ENCODE results near the gene JAZF1. TPM values are rescaled to one million over a fixed set of nuclear protein-coding genes. Genes with fewer than 3 reads are reported as not detected.
A peak's percentile ranks its signal among the peaks of the same experiment; 100 is the strongest.

The JAZF1 gene
- total RNA-seq, 1 experiment from 2014 or later, result 14.2 TPM

DNA sequence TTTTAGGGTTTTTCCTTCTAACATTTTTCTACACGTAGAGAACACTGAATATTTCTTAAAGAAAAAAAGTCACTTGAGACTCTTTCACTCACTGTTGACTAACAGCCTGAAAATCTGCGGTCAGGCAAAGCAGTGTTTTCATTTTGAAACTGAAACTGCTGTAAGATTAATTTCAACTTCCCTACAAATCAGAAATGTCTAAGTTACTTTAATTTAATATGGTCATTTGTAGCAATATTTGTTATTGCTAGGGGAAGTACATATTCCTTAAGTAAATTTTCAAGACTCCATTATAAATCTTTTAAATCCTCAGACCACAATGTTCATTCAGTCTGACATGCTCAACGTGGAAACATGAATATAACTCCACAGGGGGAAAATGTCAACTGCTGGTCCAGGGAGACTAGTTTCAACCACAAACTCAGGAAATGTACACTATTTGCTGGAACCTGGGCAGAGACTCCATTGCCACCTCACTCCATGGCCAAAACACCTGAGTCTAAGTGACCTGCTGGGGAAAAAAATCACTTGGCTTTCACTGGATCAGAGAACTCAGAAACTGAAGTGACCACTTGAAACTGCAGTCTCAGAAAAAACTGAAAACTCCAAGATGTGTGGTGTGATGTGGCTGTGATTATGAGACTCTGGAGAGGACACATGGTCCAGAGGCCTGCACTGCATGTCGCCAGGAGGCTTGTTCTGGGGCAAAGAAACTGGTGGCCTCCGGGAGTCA lies 279.4 kb downstream of the JAZF1 start:
- Mint-ChIP-seq H3K4me3 (ENCODE audit: unreplicated experiment) (peak overlapping the region; percentile 62), H3K27ac (ENCODE audit: low read depth, unreplicated experiment) (peak overlapping the region; percentile 88), H3K27me3 (ENCODE audit: insufficient read depth, unreplicated experiment) (no peaks in the 10 kb centered on the region), H3K36me3 (ENCODE audit: insufficient read depth, unreplicated experiment) (no peaks in the 10 kb centered on the region), H3K4me1 (ENCODE audit: insufficient read depth, unreplicated experiment) (peaks cover 12% of the 10 kb centered on the region), H3K9me3 (ENCODE audit: unreplicated experiment) (no peaks in the 10 kb centered on the region)
- BruUV-seq (replicated peaks), result no TSS peak
- CTCF ChIA-PET, result interaction anchor here (0.7 kb wide), 1 partner anchor 40 kb away, joined by 3 read pairs; no protein-coding TSS in a partner anchor
- TF ChIP-seq, protein P1, sequence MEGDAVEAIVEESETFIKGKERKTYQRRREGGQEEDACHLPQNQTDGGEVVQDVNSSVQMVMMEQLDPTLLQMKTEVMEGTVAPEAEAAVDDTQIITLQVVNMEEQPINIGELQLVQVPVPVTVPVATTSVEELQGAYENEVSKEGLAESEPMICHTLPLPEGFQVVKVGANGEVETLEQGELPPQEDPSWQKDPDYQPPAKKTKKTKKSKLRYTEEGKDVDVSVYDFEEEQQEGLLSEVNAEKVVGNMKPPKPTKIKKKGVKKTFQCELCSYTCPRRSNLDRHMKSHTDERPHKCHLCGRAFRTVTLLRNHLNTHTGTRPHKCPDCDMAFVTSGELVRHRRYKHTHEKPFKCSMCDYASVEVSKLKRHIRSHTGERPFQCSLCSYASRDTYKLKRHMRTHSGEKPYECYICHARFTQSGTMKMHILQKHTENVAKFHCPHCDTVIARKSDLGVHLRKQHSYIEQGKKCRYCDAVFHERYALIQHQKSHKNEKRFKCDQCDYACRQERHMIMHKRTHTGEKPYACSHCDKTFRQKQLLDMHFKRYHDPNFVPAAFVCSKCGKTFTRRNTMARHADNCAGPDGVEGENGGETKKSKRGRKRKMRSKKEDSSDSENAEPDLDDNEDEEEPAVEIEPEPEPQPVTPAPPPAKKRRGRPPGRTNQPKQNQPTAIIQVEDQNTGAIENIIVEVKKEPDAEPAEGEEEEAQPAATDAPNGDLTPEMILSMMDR (IDR thresholded peaks at IDR 0.05; ENCODE audit: unreplicated experiment), result no peak
- peak; percentile 14 for DNase-seq (ENCODE audit: unreplicated experiment)
- intact Hi-C loops (cut with micrococcal nuclease), result no loop called here
- POLR2A ChIA-PET, result no interaction called here

- H3K9me3 Mint-ChIP-seq (ENCODE audit: unreplicated experiment), result no peaks in the 10 kb centered on the region
- no TSS peak for BruUV-seq (replicated peaks)
- H3K4me3 Mint-ChIP-seq (ENCODE audit: unreplicated experiment), result no peak overlapping the region
- peaks cover 12% of the 10 kb centered on the region for H3K4me1 Mint-ChIP-seq (ENCODE audit: insufficient read depth, unreplicated experiment)
- intact Hi-C loops (cut with micrococcal nuclease), result no loop called here
- POLR2A ChIA-PET, result no interaction called here
- no peak overlapping the region for H3K27ac Mint-ChIP-seq (ENCODE audit: low read depth, unreplicated experiment)
- no peak for DNase-seq (ENCODE audit: unreplicated experiment)
- no peaks in the 10 kb centered on the region for H3K27me3 Mint-ChIP-seq (ENCODE audit: insufficient read depth, unreplicated experiment)
- TF ChIP-seq, protein P1 (IDR thresholded peaks at IDR 0.05; ENCODE audit: unreplicated experiment), result no peak
- CTCF ChIA-PET, result interaction anchor here (0.8 kb wide), 1 partner anchor 21 kb away, joined by 5 read pairs; no protein-coding TSS in a partner anchor
- no peaks in the 10 kb centered on the region for H3K36me3 Mint-ChIP-seq (ENCODE audit: insufficient read depth, unreplicated experiment)
Measured at GRCh38 chr7:27900006-27900405, 280.6 kb downstream of the JAZF1 start.

DNA sequence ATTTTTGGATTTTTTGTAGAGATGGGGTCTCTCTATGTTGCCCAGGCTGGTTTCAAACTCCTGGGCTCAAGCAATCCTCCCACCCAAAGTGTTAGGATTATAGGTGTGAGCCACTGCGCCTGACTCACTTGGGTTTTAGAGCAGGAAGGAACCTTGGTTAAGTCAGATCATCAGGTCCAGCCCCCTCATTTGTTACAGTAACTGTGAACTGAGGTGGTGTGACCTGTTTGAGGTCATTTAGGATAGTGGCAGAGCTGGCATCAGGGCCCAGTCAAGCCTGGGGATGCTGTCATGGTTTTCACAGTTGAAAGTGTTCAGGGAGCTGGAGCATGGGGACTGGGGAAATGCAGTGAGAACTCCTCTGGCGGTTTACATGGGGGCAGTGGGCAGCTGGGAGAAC lies 281.0 kb downstream of the JAZF1 start:
- no peaks in the 10 kb centered on the region for H3K27me3 Mint-ChIP-seq (ENCODE audit: insufficient read depth, unreplicated experiment)
- H3K27ac Mint-ChIP-seq (ENCODE audit: low read depth, unreplicated experiment), result no peak overlapping the region
- no peak for DNase-seq (ENCODE audit: unreplicated experiment)

DNA sequence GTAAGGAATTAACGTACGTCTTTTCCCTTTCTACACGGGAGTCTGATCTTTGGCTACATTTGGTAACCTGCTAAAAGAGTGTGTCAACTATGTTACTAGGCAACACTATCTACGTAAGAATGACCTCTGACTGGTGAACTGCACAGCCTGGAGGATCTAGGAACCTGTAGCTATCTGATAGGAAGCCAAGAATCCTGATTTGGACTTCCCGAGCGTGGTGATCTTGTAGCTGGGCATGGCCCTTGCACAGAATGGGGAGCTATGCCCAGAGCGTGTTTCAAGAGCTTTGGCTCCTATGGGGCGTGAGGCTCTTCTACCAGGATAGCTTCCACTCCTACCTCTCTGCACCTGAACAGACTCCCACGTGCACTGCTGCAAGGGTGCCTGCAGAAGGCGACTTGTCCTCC lies 283.2 kb downstream of the JAZF1 start:
- intact Hi-C loops (cut with micrococcal nuclease), result no loop called here
- BruUV-seq (replicated peaks), result no TSS peak
- Mint-ChIP-seq H3K27ac (ENCODE audit: low read depth, unreplicated experiment) (no peak overlapping the region), H3K27me3 (ENCODE audit: insufficient read depth, unreplicated experiment) (no peaks in the 10 kb centered on the region), H3K4me3 (ENCODE audit: unreplicated experiment) (no peak overlapping the region), H3K9me3 (ENCODE audit: unreplicated experiment) (no peaks in the 10 kb centered on the region), H3K36me3 (ENCODE audit: insufficient read depth, unreplicated experiment) (no peaks in the 10 kb centered on the region), H3K4me1 (ENCODE audit: insufficient read depth, unreplicated experiment) (peaks cover 12% of the 10 kb centered on the region)
- TF ChIP-seq, protein P1 (IDR thresholded peaks at IDR 0.05; ENCODE audit: unreplicated experiment), result no peak
- ChIA-PET POLR2A (interaction anchor here (1.0 kb wide), 1 partner anchor 9 kb away, joined by 3 read pairs; no protein-coding TSS in a partner anchor), CTCF (interaction anchor here (0.6 to 0.9 kb wide), 2 partner anchors 27 to 867 kb away, joined by 3 to 4 read pairs; no protein-coding TSS in a partner anchor)
- DNase-seq (ENCODE audit: unreplicated experiment), result no peak

More for the DNA sequence above, 281.0 kb downstream of the JAZF1 start:
- intact Hi-C loops (cut with micrococcal nuclease), result no loop called here
- Mint-ChIP-seq H3K36me3 (ENCODE audit: insufficient read depth, unreplicated experiment) (no peaks in the 10 kb centered on the region), H3K9me3 (ENCODE audit: unreplicated experiment) (no peaks in the 10 kb centered on the region), H3K4me3 (ENCODE audit: unreplicated experiment) (no peak overlapping the region), H3K4me1 (ENCODE audit: insufficient read depth, unreplicated experiment) (peaks cover 12% of the 10 kb centered on the region)
- no TSS peak for BruUV-seq (replicated peaks)
- TF ChIP-seq, protein P1 (IDR thresholded peaks at IDR 0.05; ENCODE audit: unreplicated experiment), result no peak
- CTCF ChIA-PET, result interaction anchor here (0.8 kb wide), 1 partner anchor 21 kb away, joined by 5 read pairs; no protein-coding TSS in a partner anchor
- POLR2A ChIA-PET, result no interaction called here

Measured in MCF 10A (cell line).